HepG2 (cell line): ENCODE measurements around the gene MNT. TPM values are rescaled to one million over a fixed set of nuclear protein-coding genes. Genes with fewer than 3 reads are reported as not detected.

Source experiments
- ATAC-seq: fragments of 200-7000 bp; cut with Tn5 transposase; 3 replicates; pipeline ENCODE4 v1.9.1; 2020; ENCODE audit warnings: mild to moderate bottlenecking, moderate library complexity
- BruUV-seq: library from RNA; stranded (reverse); fragments of 400-500 nt; replicated peaks from 2 replicates; lab custom pipeline; 2021; lab: Mats Ljungman, UMichigan
- CTCF ChIA-PET: fragments of 300-600 bp; formaldehyde crosslinking; extraction: SDS; loops from one replicate; lab custom pipeline; 2021; ENCODE audit warnings: low total read pairs, inconsistent platforms, low intra/inter-chr PET ratio; lab: Yijun Ruan, JAX
- POLR2A ChIA-PET: fragments of 350-600 bp; sonication (Branson Sonifier 250); formaldehyde crosslinking; loops from one replicate; lab custom pipeline; 2020; ENCODE audit warnings: antibody characterized with exemption, inconsistent platforms; lab: Yijun Ruan, JAX
- DNase-seq: peaks from one replicate; pipeline ENCODE4 v3.0.0-alpha.2; 2015; ENCODE audit warnings: low spot score
- FAIRE-seq: peaks from 3 replicates; lab custom pipeline; 2011; peaks lifted over from hg19 to GRCh38; lab: Jason Lieb, UNC
- H2AFZ ChIP-seq: one replicate; pipeline ENCODE4 v1.6.1; 2011; ENCODE audit warnings: low read length, inconsistent platforms
- H3K27ac ChIP-seq: fragments of 300-600 bp; 3 replicates; pipeline ENCODE4 v1.8.0; 2011; ENCODE audit warnings: mixed run types, mild to moderate bottlenecking, mixed read lengths, low read length, inconsistent platforms; ENCODE audit not compliant: insufficient read depth; ENCODE audit errors: extremely low read length
- H3K27me3 ChIP-seq, 2 experiments: fragments of 200-600 bp in 1 of 2; 2 replicates in 1 of 2; 3 replicates in 1 of 2; pipeline versions ENCODE4 v1.6.0 to v1.8.0; 2011; ENCODE audit warnings: low read length in 2 of 2, mild to moderate bottlenecking in 2 of 2, moderate library complexity in 2 of 2, inconsistent platforms in 1 of 2; ENCODE audit not compliant: insufficient read depth in 2 of 2, control insufficient read depth in 1 of 2
- H3K36me3 ChIP-seq, 2 experiments: fragments of 200-600 bp in 1 of 2; replicated peaks in 1 of 2; 2 replicates in 1 of 2; 3 replicates in 1 of 2; pipeline versions ENCODE4 v1.5.1 to v1.8.0; 2011; ENCODE audit warnings: low read length in 2 of 2, inconsistent platforms in 1 of 2; ENCODE audit not compliant: insufficient read depth in 2 of 2, control insufficient read depth in 1 of 2
- H3K4me1 ChIP-seq: 2 replicates; pipeline ENCODE4 v1.5.1; 2012; ENCODE audit warnings: low read length, inconsistent platforms; ENCODE audit not compliant: insufficient read depth
- H3K4me2 ChIP-seq: 2 replicates; pipeline ENCODE4 v1.6.0; 2011; ENCODE audit warnings: low read depth, low read length, inconsistent platforms
- H3K4me3 ChIP-seq, 3 experiments: fragments of 200-600 bp in 1 of 3; sonication (generic), shearing (Covaris generic) in 1 of 3; replicated peaks in 1 of 3; 2 replicates each; pipeline ENCODE4 v1.5.1; 2011 to 2016; ENCODE audit warnings: low read length in 3 of 3, inconsistent platforms in 2 of 3, low read depth in 2 of 3, mild to moderate bottlenecking in 2 of 3, control low read depth in 1 of 3, mixed read lengths in 1 of 3; ENCODE audit not compliant: insufficient read depth in 1 of 3
- H3K79me2 ChIP-seq: one replicate; pipeline ENCODE4 v1.6.1; 2011; ENCODE audit warnings: low read length, inconsistent platforms; ENCODE audit not compliant: insufficient read depth
- H3K9ac ChIP-seq: 2 replicates; pipeline ENCODE4 v1.6.0; 2011; ENCODE audit warnings: mild to moderate bottlenecking, low read depth, low read length, inconsistent platforms; ENCODE audit not compliant: insufficient read depth
- H3K9me3 ChIP-seq: 2 replicates; pipeline ENCODE4 v1.5.1; 2012; ENCODE audit warnings: mild to moderate bottlenecking, low read length
- H4K20me1 ChIP-seq: 2 replicates; pipeline ENCODE4 v1.6.0; 2011; ENCODE audit warnings: inconsistent platforms, mild to moderate bottlenecking, low read length, moderate library complexity; ENCODE audit not compliant: insufficient read depth
- BRCA1 ChIP-seq: sonication (generic); formaldehyde crosslinking; IDR thresholded peaks from 2 replicates; pipeline ENCODE4 v1.4.0; 2020; ENCODE audit warnings: missing genetic modification reagents
- ELF1 ChIP-seq: sonication (generic); formaldehyde crosslinking; IDR thresholded peaks from 2 replicates; pipeline ENCODE4 v1.4.0; 2020; ENCODE audit warnings: missing genetic modification reagents
- FOSL2 ChIP-seq: sonication (generic); formaldehyde crosslinking; IDR thresholded peaks from 2 replicates; pipeline ENCODE4 v1.4.0; 2020; ENCODE audit warnings: missing genetic modification reagents
- GATAD2A ChIP-seq: IDR thresholded peaks from 2 replicates; pipeline ENCODE4 v1.6.1; 2016
- HES4 ChIP-seq: sonication (generic); formaldehyde crosslinking; IDR thresholded peaks from 2 replicates; pipeline ENCODE4 v1.9.0; 2021; ENCODE audit warnings: mild to moderate bottlenecking, missing genetic modification reagents, borderline replicate concordance
- KLF11 ChIP-seq: IDR thresholded peaks from 2 replicates; pipeline ENCODE4 v1.6.1; 2016; ENCODE audit warnings: missing compliant biosample characterization
- PHF8 ChIP-seq: sonication (generic); formaldehyde crosslinking; IDR thresholded peaks from 2 replicates; pipeline ENCODE4 v1.5.0; 2020; ENCODE audit warnings: missing genetic modification reagents
- ZBTB20 ChIP-seq: sonication (generic); formaldehyde crosslinking; IDR thresholded peaks from 2 replicates; pipeline ENCODE4 v1.8.1; 2023; ENCODE audit warnings: missing genetic modification reagents, low read depth, mild to moderate bottlenecking, borderline replicate concordance
- ZNF546 ChIP-seq: sonication (generic); formaldehyde crosslinking; conservative IDR thresholded peaks from 2 replicates; pipeline ENCODE4 v1.8.1; 2023; ENCODE audit warnings: mild to moderate bottlenecking, missing genetic modification reagents
- ZNF615 ChIP-seq: sonication (generic); formaldehyde crosslinking; IDR thresholded peaks from 2 replicates; pipeline ENCODE4 v1.5.0; 2020; ENCODE audit warnings: mild to moderate bottlenecking, missing genetic modification reagents, borderline replicate concordance
- ZNF670 ChIP-seq: sonication (generic); formaldehyde crosslinking; IDR thresholded peaks from 2 replicates; pipeline ENCODE4 v1.8.0; 2022; ENCODE audit warnings: mild to moderate bottlenecking, missing genetic modification reagents, borderline replicate concordance
- WGBS: methylation state at CpG from one replicate; pipeline ENCODE4 v1.1.6; 2017; ENCODE audit warnings: low lambda C conversion rate; 5-methylcytosine and 5-hydroxymethylcytosine counted together
- in situ Hi-C: cut with HindIII; loops from 2 replicates; pipeline ENCODE4 v1.10.0; 2017; ENCODE audit warnings: low pct_unique_long_range_greater_than_20kb; ENCODE audit not compliant: extremely low pct_ligation_motif_present
- intact Hi-C: fragments of 100-400 bp; cut with micrococcal nuclease; formaldehyde crosslinking; loops from one replicate; pipeline ENCODE4 v1.10.0; 2022; ENCODE audit not compliant: unreplicated experiment
- polyA plus RNA-seq, 8 experiments: library from polyadenylated mRNA; depleted of rRNA in 3 of 8; stranded (reverse) in 7 of 8; unstranded in 1 of 8; fragments of >200 nt; fragmentation: Illumina TruSeq in 4 of 8; extraction: Trizol in 4 of 8; gene quantifications; 2 replicates each; pipeline versions ENCODE4 v1.2.1 to v1.2.3, GENCODE V29; 2011 to 2016; ENCODE audit warnings: low read depth in 4 of 8, missing spikeins in 1 of 8, mixed read lengths in 1 of 8; ENCODE audit not compliant: insufficient read depth in 1 of 8
- total RNA-seq, 5 experiments: library from RNA; depleted of rRNA; stranded (reverse); fragments of >200 nt; fragmentation: Illumina TruSeq; extraction: Trizol; gene quantifications; 2 replicates each; pipeline ENCODE4 v1.2.3, GENCODE V29; 2016; ENCODE audit warnings: low read depth in 1 of 5
- TF ChIP-seq, protein P1 (sequence below): sonication (generic); formaldehyde crosslinking; IDR thresholded peaks from 2 replicates; pipeline ENCODE4 v1.9.0; 2022; ENCODE audit warnings: missing genetic modification reagents, mild to moderate bottlenecking, borderline replicate concordance
- TF ChIP-seq, protein P2 (sequence below): sonication (generic); formaldehyde crosslinking; conservative IDR thresholded peaks from 2 replicates; pipeline ENCODE4 v1.8.0; 2022; ENCODE audit warnings: missing genetic modification reagents
- TF ChIP-seq, protein P3 (sequence below): sonication (generic); formaldehyde crosslinking; IDR thresholded peaks from 2 replicates; pipeline ENCODE4 v1.4.0; 2020; ENCODE audit warnings: missing genetic modification reagents
- TF ChIP-seq, protein P4 (sequence below): sonication (generic); formaldehyde crosslinking; IDR thresholded peaks from 2 replicates; pipeline ENCODE4 v1.8.1; 2023; ENCODE audit warnings: mild to moderate bottlenecking, missing genetic modification reagents, borderline replicate concordance

The MNT gene
- total and polyA plus RNA-seq, 2 of the 13 experiments (the other 11 are each of a cell fraction or from before 2014, with no cell fraction given) = 2.1 to 3.5 TPM

DNA sequence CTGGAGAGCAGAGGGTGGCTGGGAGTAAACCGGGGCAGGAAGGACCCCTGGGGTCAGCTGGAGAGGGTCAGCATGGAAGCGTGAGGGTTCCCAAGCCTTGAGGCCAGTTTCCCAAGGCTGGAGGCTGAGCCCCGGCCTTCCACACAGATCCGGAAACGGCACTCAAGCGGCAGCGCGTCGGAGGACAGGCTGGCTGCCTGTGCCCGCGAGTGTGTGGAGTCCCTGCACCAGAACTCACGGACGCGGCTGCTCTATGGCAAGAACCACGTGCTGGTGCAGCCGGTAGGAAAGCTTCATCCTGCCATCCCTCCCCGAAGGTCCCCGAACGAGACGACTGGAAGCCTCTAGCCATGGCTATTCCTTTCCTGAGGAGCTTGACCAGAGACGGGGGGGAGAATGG lies 37.5 kb downstream of the MNT start:
- FAIRE-seq = no peak
- Histone ChIP-seq H4K20me1 (no peaks in the 10 kb centered on the region), H3K27ac (no peak overlapping the region), H3K79me2 (no peaks in the 10 kb centered on the region), H3K4me2 (no peak overlapping the region), H3K36me3 (peaks cover 16 to 30% of the 10 kb centered on the region in 2 experiments; a peak in 3 of 5 replicates), H3K9ac (no peak overlapping the region), H3K4me3 (no peak overlapping the region), H3K9me3 (no peaks in the 10 kb centered on the region), H2AFZ (no peak overlapping the region), H3K4me1 (no peaks in the 10 kb centered on the region), H3K27me3 (no peaks in the 10 kb centered on the region)
- ATAC-seq = no peak
- DNase-seq = no peak
- in situ Hi-C loops = no loop called here
- 95% methylated on average over 7 of the region's 21 CpGs for WGBS
- POLR2A ChIA-PET = no interaction called here
- intact Hi-C loops = no loop called here
- CTCF ChIA-PET = no interaction called here
- BruUV-seq = no TSS peak
- TF ChIP-seq FOSL2 (CRISPR knock-in tag) (no peak), HES4 (CRISPR knock-in tag) (no peak), PHF8 (CRISPR knock-in tag) (no peak), GATAD2A (CRISPR knock-in tag) (no peak), ZNF546 (CRISPR knock-in tag) (no peak), KLF11 (CRISPR knock-in tag) (no peak), ZNF670 (CRISPR knock-in tag) (no peak), ZNF615 (no peak), ELF1 (no peak), ZBTB20 (no peak), BRCA1 (CRISPR knock-in tag) (no peak)
- TF ChIP-seq, protein P1, sequence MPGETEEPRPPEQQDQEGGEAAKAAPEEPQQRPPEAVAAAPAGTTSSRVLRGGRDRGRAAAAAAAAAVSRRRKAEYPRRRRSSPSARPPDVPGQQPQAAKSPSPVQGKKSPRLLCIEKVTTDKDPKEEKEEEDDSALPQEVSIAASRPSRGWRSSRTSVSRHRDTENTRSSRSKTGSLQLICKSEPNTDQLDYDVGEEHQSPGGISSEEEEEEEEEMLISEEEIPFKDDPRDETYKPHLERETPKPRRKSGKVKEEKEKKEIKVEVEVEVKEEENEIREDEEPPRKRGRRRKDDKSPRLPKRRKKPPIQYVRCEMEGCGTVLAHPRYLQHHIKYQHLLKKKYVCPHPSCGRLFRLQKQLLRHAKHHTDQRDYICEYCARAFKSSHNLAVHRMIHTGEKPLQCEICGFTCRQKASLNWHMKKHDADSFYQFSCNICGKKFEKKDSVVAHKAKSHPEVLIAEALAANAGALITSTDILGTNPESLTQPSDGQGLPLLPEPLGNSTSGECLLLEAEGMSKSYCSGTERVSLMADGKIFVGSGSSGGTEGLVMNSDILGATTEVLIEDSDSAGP (CRISPR knock-in tag) = no peak
- TF ChIP-seq, protein P2, sequence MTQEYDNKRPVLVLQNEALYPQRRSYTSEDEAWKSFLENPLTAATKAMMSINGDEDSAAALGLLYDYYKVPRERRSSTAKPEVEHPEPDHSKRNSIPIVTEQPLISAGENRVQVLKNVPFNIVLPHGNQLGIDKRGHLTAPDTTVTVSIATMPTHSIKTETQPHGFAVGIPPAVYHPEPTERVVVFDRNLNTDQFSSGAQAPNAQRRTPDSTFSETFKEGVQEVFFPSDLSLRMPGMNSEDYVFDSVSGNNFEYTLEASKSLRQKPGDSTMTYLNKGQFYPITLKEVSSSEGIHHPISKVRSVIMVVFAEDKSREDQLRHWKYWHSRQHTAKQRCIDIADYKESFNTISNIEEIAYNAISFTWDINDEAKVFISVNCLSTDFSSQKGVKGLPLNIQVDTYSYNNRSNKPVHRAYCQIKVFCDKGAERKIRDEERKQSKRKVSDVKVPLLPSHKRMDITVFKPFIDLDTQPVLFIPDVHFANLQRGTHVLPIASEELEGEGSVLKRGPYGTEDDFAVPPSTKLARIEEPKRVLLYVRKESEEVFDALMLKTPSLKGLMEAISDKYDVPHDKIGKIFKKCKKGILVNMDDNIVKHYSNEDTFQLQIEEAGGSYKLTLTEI (CRISPR knock-in tag) = no peak
- TF ChIP-seq, protein P3, sequence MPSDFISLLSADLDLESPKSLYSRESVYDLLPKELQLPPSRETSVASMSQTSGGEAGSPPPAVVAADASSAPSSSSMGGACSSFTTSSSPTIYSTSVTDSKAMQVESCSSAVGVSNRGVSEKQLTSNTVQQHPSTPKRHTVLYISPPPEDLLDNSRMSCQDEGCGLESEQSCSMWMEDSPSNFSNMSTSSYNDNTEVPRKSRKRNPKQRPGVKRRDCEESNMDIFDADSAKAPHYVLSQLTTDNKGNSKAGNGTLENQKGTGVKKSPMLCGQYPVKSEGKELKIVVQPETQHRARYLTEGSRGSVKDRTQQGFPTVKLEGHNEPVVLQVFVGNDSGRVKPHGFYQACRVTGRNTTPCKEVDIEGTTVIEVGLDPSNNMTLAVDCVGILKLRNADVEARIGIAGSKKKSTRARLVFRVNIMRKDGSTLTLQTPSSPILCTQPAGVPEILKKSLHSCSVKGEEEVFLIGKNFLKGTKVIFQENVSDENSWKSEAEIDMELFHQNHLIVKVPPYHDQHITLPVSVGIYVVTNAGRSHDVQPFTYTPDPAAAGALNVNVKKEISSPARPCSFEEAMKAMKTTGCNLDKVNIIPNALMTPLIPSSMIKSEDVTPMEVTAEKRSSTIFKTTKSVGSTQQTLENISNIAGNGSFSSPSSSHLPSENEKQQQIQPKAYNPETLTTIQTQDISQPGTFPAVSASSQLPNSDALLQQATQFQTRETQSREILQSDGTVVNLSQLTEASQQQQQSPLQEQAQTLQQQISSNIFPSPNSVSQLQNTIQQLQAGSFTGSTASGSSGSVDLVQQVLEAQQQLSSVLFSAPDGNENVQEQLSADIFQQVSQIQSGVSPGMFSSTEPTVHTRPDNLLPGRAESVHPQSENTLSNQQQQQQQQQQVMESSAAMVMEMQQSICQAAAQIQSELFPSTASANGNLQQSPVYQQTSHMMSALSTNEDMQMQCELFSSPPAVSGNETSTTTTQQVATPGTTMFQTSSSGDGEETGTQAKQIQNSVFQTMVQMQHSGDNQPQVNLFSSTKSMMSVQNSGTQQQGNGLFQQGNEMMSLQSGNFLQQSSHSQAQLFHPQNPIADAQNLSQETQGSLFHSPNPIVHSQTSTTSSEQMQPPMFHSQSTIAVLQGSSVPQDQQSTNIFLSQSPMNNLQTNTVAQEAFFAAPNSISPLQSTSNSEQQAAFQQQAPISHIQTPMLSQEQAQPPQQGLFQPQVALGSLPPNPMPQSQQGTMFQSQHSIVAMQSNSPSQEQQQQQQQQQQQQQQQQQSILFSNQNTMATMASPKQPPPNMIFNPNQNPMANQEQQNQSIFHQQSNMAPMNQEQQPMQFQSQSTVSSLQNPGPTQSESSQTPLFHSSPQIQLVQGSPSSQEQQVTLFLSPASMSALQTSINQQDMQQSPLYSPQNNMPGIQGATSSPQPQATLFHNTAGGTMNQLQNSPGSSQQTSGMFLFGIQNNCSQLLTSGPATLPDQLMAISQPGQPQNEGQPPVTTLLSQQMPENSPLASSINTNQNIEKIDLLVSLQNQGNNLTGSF = no peak
- TF ChIP-seq, protein P4, sequence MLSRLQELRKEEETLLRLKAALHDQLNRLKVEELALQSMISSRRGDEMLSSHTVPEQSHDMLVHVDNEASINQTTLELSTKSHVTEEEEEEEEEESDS (CRISPR knock-in tag) = no peak
